Endothelial cell of umbilical vein (primary cell): ENCODE data around the gene RALA. TPM values are rescaled to one million over a fixed set of nuclear protein-coding genes. Genes with fewer than 3 reads are reported as not detected.

Experiments
- BruUV-seq: library from RNA; stranded (reverse); fragments of 400-500 nt; replicated peaks from 2 replicates; lab custom pipeline; 2021; lab: Mats Ljungman, UMichigan
- CTCF ChIA-PET: fragments of 300-600, 350-600 bp; sonication (Branson Sonifier 250); formaldehyde crosslinking; loops from one replicate; lab custom pipeline; 2021; ENCODE audit warnings: antibody characterized with exemption, inconsistent platforms; lab: Charles Lee
- POLR2A ChIA-PET: fragments of 300-600, 350-600 bp; sonication (Branson Sonifier 250); formaldehyde crosslinking; loops from one replicate; lab custom pipeline; 2021; ENCODE audit warnings: antibody characterized with exemption, inconsistent platforms; lab: Charles Lee
- DNase-seq: peaks from one replicate; pipeline ENCODE4 v3.0.0-alpha.2; 2011; ENCODE audit warnings: low read depth, low spot score
- FAIRE-seq: peaks from 2 replicates; lab custom pipeline; 2011; peaks lifted over from hg19 to GRCh38; lab: Jason Lieb, UNC
- H2AFZ ChIP-seq: 2 replicates; pipeline ENCODE4 v1.6.0; 2012; ENCODE audit warnings: low read depth, low read length, control low read depth, inconsistent platforms
- H3K27ac ChIP-seq: 2 replicates; pipeline ENCODE4 v1.5.1; 2011; ENCODE audit warnings: low read depth, mild to moderate bottlenecking, control low read depth, low read length, moderate library complexity; ENCODE audit not compliant: insufficient read depth
- H3K27me3 ChIP-seq, 2 experiments: 2 replicates each; pipeline versions ENCODE4 v1.6.0 to v1.6.1; 2011; ENCODE audit warnings: low read length in 2 of 2, mixed read lengths in 1 of 2; ENCODE audit not compliant: control insufficient read depth in 2 of 2, insufficient read depth in 2 of 2
- H3K36me3 ChIP-seq, 2 experiments: 2 replicates in 1 of 2; 3 replicates in 1 of 2; pipeline ENCODE4 v1.5.1; 2011; ENCODE audit warnings: low read length in 2 of 2, mild to moderate bottlenecking in 1 of 2, moderate library complexity in 1 of 2; ENCODE audit not compliant: control insufficient read depth in 2 of 2, insufficient read depth in 2 of 2; ENCODE audit errors: extremely low read depth in 1 of 2
- H3K4me1 ChIP-seq: 3 replicates; pipeline ENCODE4 v1.5.1; 2011; ENCODE audit warnings: mild to moderate bottlenecking, low read length; ENCODE audit not compliant: control insufficient read depth, insufficient read depth; ENCODE audit errors: extremely low read depth
- H3K4me2 ChIP-seq: 2 replicates; pipeline ENCODE4 v1.6.1; 2011; ENCODE audit warnings: low read length, control low read depth, mixed read lengths; ENCODE audit not compliant: insufficient read depth
- H3K4me3 ChIP-seq, 3 experiments: fragments of 200-600 bp in 1 of 3; sonication (generic), shearing (Covaris generic) in 1 of 3; replicated peaks in 1 of 3; 2 replicates each; pipeline ENCODE4 v1.5.1; 2011 to 2016; ENCODE audit warnings: control low read depth in 3 of 3, low read length in 3 of 3, mild to moderate bottlenecking in 2 of 3, inconsistent platforms in 1 of 3, low read depth in 1 of 3, moderate library complexity in 1 of 3; ENCODE audit not compliant: insufficient read depth in 1 of 3
- H3K79me2 ChIP-seq: 2 replicates; pipeline ENCODE4 v1.6.0; 2012; ENCODE audit warnings: low read length, inconsistent platforms; ENCODE audit not compliant: control insufficient read depth, insufficient read depth
- H3K9ac ChIP-seq: replicated peaks from 2 replicates; pipeline ENCODE3; 2011; ENCODE audit warnings: low read length, control low read depth; ENCODE audit not compliant: insufficient read depth; ENCODE audit errors: extremely low read depth
- H3K9me1 ChIP-seq: replicated peaks from 3 replicates; pipeline ENCODE4 v1.6.0; 2011; ENCODE audit warnings: mild to moderate bottlenecking, low read length; ENCODE audit not compliant: control insufficient read depth, insufficient read depth; ENCODE audit errors: extremely low read depth
- H3K9me3 ChIP-seq: replicated peaks from 2 replicates; pipeline ENCODE4 v1.5.1; 2012; ENCODE audit warnings: low read length, inconsistent platforms; ENCODE audit not compliant: control insufficient read depth, insufficient read depth
- H4K20me1 ChIP-seq: replicated peaks from 2 replicates; pipeline ENCODE3; 2011; ENCODE audit warnings: mild to moderate bottlenecking, low read length; ENCODE audit not compliant: control insufficient read depth, insufficient read depth; ENCODE audit errors: extremely low read depth
- CTCF ChIP-seq, 2 donors: IDR thresholded peaks; 1 replicate in 1 of 2; 2 replicates in 1 of 2; pipeline ENCODE4 v1.5.1; 2011; ENCODE audit warnings: low read length in 2 of 2, mild to moderate bottlenecking in 2 of 2, moderate library complexity in 2 of 2, control low read depth in 1 of 2, inconsistent platforms in 1 of 2, low read depth in 1 of 2; ENCODE audit not compliant: insufficient read depth in 1 of 2; ENCODE audit errors: extremely low read depth in 1 of 2
- EZH2 ChIP-seq: IDR thresholded peaks from 2 replicates; pipeline ENCODE4 v1.6.1; 2012; ENCODE audit warnings: borderline replicate concordance, low read depth, mild to moderate bottlenecking, moderate library complexity, low read length, inconsistent platforms; ENCODE audit not compliant: severe bottlenecking
- FOS ChIP-seq: IDR thresholded peaks from 2 replicates; pipeline ENCODE4 v1.6.1; 2011; ENCODE audit warnings: mild to moderate bottlenecking, low read length, moderate library complexity, borderline replicate concordance; ENCODE audit not compliant: insufficient read depth
- GATA2 ChIP-seq: IDR thresholded peaks from 2 replicates; pipeline ENCODE4 v1.7.0; 2011; ENCODE audit warnings: low read depth, mild to moderate bottlenecking, moderate library complexity, mixed read lengths, low read length; ENCODE audit not compliant: insufficient read length, insufficient read depth
- JUN ChIP-seq: IDR thresholded peaks from 2 replicates; pipeline ENCODE4 v1.6.1; 2011; ENCODE audit warnings: borderline replicate concordance, low read depth; ENCODE audit not compliant: insufficient read length, insufficient read depth
- MAX ChIP-seq: IDR thresholded peaks from 2 replicates; pipeline ENCODE4 v1.6.1; 2011; ENCODE audit not compliant: insufficient read depth, insufficient read length
- MYC ChIP-seq: IDR thresholded peaks from one replicate; pipeline ENCODE4 v1.6.1; 2011; ENCODE audit warnings: mild to moderate bottlenecking, low read depth, low read length
- POLR2A ChIP-seq: IDR thresholded peaks from 2 replicates; pipeline ENCODE4 v1.6.1; 2012; ENCODE audit warnings: low read depth, mild to moderate bottlenecking, control low read depth, low read length
- POLR2AphosphoS5 ChIP-seq: IDR thresholded peaks from 2 replicates; pipeline ENCODE4 v1.6.1; 2012; ENCODE audit warnings: low read depth, mild to moderate bottlenecking, control low read depth, low read length, moderate library complexity; ENCODE audit not compliant: insufficient read depth
- dilution Hi-C: fragments of 300-500 bp; cut with MboI; formaldehyde crosslinking; loops from one replicate; pipeline ENCODE4 v1.15.0; 2019; ENCODE audit warnings: low sequenced_read_pairs; ENCODE audit not compliant: extremely low pct_ligation_motif_present
- intact Hi-C: fragments of 100-400 bp; cut with micrococcal nuclease; formaldehyde crosslinking; loops from one replicate; pipeline ENCODE4 v1.10.0; 2022
- polyA plus RNA-seq, 4 experiments: library from polyadenylated mRNA; depleted of rRNA in 3 of 4; stranded (reverse) in 3 of 4; unstranded in 1 of 4; fragments of >200 nt; gene quantifications; 2 replicates each; pipeline versions ENCODE4 v1.2.1 to v1.2.3, GENCODE V29; 2011 to 2012; ENCODE audit warnings: missing spikeins in 1 of 4
- total RNA-seq: library from RNA; stranded (reverse); gene quantifications from 2 replicates; pipeline ENCODE4 v1.2.3, GENCODE V29; 2021

Gene RALA
- total and polyA plus RNA-seq, 2 donors (not counting 3 experiments of a cell fraction or from before 2014, with no cell fraction given), result 91.1 to 191 TPM

- H3K27me3 ChIP-seq, result no peaks in the 10 kb centered on the region
- no peak overlapping the region for H3K9ac ChIP-seq
- dilution Hi-C loops (no loop called here), intact Hi-C loops (no loop called here)
- TF ChIP-seq CTCF (IDR thresholded peaks at IDR 0.05; ENCODE audit: extremely low read depth in 1 of 2, insufficient read depth in 1 of 2, low read depth in 1 of 2, low read length in 2 of 2) (no peak), JUN (no peak), EZH2 (no peak), FOS (no peak), MAX (no peak), MYC (no peak), POLR2A (no peak), GATA2 (no peak), POLR2AphosphoS5 (no peak)
- BruUV-seq, result no TSS peak
- no peaks in the 10 kb centered on the region for H4K20me1 ChIP-seq
- no peak overlapping the region for H3K4me2 ChIP-seq
- no peaks in the 10 kb centered on the region for H3K9me1 ChIP-seq
- ChIA-PET CTCF (interaction anchor here (1.2 kb wide), 1 partner anchor 38 kb away, joined by 4 read pairs; no protein-coding TSS in a partner anchor), POLR2A (no interaction called here)
- DNase-seq (no peak), FAIRE-seq (no peak)
- H3K9me3 ChIP-seq, result no peaks in the 10 kb centered on the region
- H3K27ac ChIP-seq, result no peak overlapping the region
- H2AFZ ChIP-seq, result no peak overlapping the region
- H3K36me3 ChIP-seq, result no peaks in the 10 kb centered on the region
- peaks cover 27% of the 10 kb centered on the region for H3K4me1 ChIP-seq
- peaks cover 4% of the 10 kb centered on the region for H3K79me2 ChIP-seq
- no peak overlapping the region for H3K4me3 ChIP-seq
Measured at GRCh38 chr7:39618868-39619267, 4.5 kb upstream of the RALA start.
